ENCODE results near the gene OCA2.

DNA sequence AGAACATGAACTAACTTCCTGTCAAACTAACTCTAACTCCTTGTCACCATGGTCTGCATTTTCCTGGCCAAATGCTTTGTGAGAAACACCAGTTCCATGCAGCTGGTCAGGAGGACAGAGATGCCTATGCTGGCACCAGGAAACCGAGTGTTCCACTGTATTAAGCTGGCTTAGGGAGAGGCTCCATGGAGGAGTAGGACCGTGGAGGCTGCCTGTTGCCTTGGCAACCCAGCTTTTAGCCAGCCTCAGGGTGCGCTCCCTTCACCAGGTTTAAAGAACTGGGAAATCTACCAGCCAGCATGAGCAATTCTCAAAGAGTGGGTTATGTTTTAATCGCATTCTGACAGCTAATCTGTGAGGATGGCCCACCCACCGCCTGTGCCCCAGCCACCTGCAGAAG is 394.1 kb downstream of the OCA2 start:
- TF ChIP-seq, protein P1, sequence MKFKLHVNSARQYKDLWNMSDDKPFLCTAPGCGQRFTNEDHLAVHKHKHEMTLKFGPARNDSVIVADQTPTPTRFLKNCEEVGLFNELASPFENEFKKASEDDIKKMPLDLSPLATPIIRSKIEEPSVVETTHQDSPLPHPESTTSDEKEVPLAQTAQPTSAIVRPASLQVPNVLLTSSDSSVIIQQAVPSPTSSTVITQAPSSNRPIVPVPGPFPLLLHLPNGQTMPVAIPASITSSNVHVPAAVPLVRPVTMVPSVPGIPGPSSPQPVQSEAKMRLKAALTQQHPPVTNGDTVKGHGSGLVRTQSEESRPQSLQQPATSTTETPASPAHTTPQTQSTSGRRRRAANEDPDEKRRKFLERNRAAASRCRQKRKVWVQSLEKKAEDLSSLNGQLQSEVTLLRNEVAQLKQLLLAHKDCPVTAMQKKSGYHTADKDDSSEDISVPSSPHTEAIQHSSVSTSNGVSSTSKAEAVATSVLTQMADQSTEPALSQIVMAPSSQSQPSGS (CRISPR knock-in tag; IDR thresholded peaks at IDR 0.05), result no peak
- TF ChIP-seq GMEB1 (CRISPR knock-in tag; IDR thresholded peaks at IDR 0.05; ENCODE audit: borderline replicate concordance) (no peak), USF2 (IDR thresholded peaks at IDR 0.05; ENCODE audit: low read depth, low read length) (no peak), USF2 (CRISPR knock-in tag; IDR thresholded peaks at IDR 0.05; ENCODE audit: borderline replicate concordance) (no peak), NFIC (IDR thresholded peaks at IDR 0.05; ENCODE audit: low read length) (no peak), ZNF737 (CRISPR knock-in tag; IDR thresholded peaks at IDR 0.05; ENCODE audit: borderline replicate concordance) (no peak), TSC22D2 (CRISPR knock-in tag; IDR thresholded peaks at IDR 0.05; ENCODE audit: borderline replicate concordance) (no peak), SIN3A (IDR thresholded peaks at IDR 0.05; ENCODE audit: borderline replicate concordance, low read depth, low read length) (no peak), POLR2A (IDR thresholded peaks at IDR 0.05; ENCODE audit: insufficient read depth in 1 of 2, low read depth in 2 of 2, low read length in 2 of 2) (no peak), CBX5 (CRISPR knock-in tag; IDR thresholded peaks at IDR 0.05; ENCODE audit: borderline replicate concordance) (no peak), RNF2 (conservative IDR thresholded peaks at IDR 0.05; ENCODE audit: low read depth) (no peak), ZNF83 (CRISPR knock-in tag; IDR thresholded peaks at IDR 0.05; ENCODE audit: borderline replicate concordance) (no peak)
- TF ChIP-seq, protein P2, sequence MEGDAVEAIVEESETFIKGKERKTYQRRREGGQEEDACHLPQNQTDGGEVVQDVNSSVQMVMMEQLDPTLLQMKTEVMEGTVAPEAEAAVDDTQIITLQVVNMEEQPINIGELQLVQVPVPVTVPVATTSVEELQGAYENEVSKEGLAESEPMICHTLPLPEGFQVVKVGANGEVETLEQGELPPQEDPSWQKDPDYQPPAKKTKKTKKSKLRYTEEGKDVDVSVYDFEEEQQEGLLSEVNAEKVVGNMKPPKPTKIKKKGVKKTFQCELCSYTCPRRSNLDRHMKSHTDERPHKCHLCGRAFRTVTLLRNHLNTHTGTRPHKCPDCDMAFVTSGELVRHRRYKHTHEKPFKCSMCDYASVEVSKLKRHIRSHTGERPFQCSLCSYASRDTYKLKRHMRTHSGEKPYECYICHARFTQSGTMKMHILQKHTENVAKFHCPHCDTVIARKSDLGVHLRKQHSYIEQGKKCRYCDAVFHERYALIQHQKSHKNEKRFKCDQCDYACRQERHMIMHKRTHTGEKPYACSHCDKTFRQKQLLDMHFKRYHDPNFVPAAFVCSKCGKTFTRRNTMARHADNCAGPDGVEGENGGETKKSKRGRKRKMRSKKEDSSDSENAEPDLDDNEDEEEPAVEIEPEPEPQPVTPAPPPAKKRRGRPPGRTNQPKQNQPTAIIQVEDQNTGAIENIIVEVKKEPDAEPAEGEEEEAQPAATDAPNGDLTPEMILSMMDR (CRISPR knock-in tag; IDR thresholded peaks at IDR 0.05), result no peak
- TF ChIP-seq, protein P3, sequence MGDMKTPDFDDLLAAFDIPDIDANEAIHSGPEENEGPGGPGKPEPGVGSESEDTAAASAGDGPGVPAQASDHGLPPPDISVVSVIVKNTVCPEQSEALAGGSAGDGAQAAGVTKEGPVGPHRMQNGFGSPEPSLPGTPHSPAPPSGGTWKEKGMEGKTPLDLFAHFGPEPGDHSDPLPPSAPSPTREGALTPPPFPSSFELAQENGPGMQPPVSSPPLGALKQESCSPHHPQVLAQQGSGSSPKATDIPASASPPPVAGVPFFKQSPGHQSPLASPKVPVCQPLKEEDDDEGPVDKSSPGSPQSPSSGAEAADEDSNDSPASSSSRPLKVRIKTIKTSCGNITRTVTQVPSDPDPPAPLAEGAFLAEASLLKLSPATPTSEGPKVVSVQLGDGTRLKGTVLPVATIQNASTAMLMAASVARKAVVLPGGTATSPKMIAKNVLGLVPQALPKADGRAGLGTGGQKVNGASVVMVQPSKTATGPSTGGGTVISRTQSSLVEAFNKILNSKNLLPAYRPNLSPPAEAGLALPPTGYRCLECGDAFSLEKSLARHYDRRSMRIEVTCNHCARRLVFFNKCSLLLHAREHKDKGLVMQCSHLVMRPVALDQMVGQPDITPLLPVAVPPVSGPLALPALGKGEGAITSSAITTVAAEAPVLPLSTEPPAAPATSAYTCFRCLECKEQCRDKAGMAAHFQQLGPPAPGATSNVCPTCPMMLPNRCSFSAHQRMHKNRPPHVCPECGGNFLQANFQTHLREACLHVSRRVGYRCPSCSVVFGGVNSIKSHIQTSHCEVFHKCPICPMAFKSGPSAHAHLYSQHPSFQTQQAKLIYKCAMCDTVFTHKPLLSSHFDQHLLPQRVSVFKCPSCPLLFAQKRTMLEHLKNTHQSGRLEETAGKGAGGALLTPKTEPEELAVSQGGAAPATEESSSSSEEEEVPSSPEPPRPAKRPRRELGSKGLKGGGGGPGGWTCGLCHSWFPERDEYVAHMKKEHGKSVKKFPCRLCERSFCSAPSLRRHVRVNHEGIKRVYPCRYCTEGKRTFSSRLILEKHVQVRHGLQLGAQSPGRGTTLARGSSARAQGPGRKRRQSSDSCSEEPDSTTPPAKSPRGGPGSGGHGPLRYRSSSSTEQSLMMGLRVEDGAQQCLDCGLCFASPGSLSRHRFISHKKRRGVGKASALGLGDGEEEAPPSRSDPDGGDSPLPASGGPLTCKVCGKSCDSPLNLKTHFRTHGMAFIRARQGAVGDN (CRISPR knock-in tag; IDR thresholded peaks at IDR 0.05), result no peak

Measured in HepG2 (cell line).